Astrocyte of the hippocampus (primary cell): ENCODE results near the gene NTRK3.

ENCODE experiments used
- DNase-seq: peaks from one replicate; pipeline ENCODE4 v3.0.0; 2011; ENCODE audit warnings: low read depth, low spot score

NTRK3 gene

GRCh38 chr15:88029696-88030095, 226.8 kb downstream of the NTRK3 start:
- DNase-seq: peak; percentile 40

DNA sequence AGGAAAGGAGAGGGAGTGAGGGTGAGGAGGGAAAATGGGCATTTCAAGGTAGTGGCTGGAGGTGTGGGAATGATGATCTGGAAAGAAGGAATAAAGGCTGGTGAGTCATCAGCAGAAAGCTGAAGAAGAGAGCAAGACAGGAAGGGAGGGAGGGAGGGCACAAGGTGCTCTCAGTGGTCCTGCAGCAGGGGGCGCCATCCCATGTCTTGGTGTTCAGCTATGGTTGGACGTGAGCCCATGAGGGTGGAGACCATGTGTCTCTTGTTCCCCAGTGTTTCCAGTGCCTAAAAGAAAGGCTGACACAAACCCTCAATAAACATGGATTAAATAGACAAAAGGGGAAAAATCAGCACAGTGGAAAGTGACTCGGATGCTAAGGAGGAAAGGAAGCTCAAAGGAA, 228.5 kb downstream of the NTRK3 start:
- no peak for DNase-seq

DNA sequence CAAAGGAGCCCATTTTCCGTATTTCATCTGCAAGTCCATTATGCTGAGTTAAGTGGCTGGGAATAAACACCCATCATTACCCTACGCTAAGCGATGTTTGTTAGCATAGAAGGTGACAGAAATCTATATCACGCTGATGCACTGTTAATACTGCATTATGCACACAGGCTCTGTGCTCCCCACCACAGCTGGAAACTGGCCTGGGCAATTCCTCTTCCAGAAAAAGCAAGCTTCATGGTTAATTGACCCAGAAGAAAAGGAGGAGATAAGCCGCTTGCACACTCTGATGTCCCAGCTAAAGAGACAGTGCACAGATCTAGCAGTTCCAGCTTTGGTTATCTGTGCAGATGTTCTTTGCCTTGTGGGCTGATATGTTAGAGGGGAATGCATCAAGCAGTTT, 232.6 kb downstream of the NTRK3 start:
- DNase-seq: no peak

- DNase-seq: no peak
Measured at GRCh38 chr15:88022716-88023115, 233.8 kb downstream of the NTRK3 start.

GRCh38 chr15:88021601-88022000, 234.9 kb downstream of the NTRK3 start:
- DNase-seq: no peak

DNA sequence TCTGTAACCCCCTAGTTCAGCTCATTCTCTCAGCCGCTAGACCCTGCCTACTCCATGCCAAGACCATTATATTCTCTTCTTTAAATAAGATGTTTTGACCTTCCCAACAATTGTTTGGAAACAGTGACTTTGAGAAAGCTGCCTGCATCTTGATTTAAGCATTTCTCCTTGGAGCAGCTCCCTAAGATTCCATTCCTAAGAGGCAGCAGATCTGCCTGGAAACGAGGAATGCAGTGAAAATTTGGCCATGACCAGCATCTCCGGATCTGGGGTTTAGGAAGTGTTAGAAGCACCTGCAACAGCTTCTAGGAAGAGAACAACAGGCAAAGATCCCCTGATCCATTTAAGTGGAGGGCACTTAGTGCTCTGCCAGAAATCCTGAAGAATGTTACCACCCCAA, 235.7 kb downstream of the NTRK3 start:
- no peak for DNase-seq

DNA sequence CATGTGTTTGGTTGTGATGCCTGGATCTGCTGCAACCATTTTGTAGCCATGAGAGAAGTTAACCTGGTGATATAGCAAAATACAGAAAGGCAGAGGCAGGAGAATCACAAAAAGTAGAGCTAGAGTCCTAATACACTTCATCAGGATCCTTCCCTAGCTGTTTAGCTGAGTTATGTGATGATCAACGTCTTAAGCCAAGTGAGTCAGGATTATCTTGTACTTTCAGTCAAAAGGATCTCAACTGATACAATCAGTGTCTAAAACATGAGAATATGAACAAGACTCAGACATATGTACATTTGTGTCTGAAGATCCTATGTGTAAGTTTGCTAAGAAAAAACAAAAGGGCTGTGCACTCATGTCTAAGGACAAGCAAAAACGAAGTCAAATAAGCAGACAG, 236.9 kb downstream of the NTRK3 start:
- no peak for DNase-seq

DNA sequence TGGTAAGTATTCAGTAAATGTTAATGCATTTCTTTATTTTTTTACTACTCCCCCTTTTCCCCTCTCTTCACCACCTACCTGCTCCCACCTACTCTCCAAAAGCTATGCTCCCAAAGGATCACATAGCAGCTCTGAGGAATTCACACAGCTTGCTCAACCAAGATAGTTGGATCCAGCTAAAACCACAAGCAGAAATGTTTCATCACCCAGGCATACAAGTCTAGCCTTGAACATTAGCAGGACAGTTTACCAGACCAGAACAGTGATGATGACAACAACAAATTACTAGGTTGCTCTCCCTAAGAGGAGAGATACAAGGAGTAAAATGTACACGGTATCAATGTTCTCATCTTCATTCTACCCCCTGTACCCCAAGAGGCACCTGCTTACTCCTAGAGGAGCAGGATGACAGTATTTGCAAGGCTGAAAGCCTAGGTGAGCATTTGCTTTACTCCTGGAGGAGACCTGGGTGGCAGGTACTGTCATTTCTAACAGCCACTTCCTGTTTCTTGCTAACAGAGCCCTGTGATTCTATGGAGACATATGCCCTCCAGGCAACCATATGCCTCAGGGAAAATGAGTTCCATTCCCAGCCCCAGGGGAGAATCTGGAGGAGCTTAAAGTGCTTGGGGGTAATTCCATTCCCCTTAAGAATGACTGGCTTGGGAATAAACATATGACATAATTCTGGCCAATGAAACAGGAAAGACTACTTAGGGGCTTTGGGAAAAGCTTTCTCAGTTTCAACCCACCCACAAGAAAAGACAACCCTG, 237.5 kb downstream of the NTRK3 start:
- DNase-seq: peak; percentile 68

- no peak for DNase-seq
Measured at GRCh38 chr15:88017753-88018152, 238.8 kb downstream of the NTRK3 start.

- DNase-seq: no peak
Measured at GRCh38 chr15:88016406-88016805, 240.1 kb downstream of the NTRK3 start.

- no peak for DNase-seq
Measured at GRCh38 chr15:88015228-88015860, 241.2 kb downstream of the NTRK3 start.

- no peak for DNase-seq
Measured at GRCh38 chr15:88014454-88015160, 241.9 kb downstream of the NTRK3 start.

GRCh38 chr15:88013111-88013510, 243.4 kb downstream of the NTRK3 start:
- no peak for DNase-seq

DNA sequence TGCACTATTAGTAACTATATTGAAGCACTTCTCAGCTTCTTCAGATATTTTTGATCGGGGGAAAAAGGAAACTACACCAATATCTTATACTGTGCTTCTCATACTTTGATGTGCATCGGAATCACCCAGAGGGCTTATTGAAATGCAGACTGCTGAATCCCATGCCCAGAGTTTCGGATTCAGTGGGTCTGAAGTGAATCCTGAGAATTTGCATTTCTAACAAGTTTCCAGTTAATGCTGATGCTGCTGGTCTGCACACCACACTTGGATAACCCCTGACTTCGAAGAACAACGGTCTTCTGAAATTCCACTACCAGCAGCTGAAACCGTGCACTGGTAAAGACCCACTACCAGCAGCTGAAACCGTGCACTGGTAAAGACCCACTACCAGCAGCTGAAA, 243.9 kb downstream of the NTRK3 start:
- no peak for DNase-seq

DNA sequence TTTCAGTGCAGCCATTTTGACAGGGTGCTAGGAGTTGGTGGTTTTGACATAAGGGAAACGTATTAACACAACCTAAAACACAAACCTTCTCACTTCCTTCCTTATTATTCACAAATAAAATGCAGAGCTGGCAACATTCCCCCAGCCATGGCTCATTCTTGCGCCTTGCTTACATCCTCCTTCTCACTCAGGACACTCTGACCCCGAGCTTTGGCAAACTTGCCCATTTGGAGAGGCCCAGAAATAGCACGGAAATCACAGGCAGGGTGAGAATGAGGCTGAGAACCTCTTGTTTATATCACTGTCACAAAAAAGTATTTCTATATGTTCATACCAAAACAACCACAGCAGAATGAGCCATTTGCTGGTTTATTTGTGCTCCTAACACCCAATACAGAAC, 244.3 kb downstream of the NTRK3 start:
- DNase-seq: no peak

DNA sequence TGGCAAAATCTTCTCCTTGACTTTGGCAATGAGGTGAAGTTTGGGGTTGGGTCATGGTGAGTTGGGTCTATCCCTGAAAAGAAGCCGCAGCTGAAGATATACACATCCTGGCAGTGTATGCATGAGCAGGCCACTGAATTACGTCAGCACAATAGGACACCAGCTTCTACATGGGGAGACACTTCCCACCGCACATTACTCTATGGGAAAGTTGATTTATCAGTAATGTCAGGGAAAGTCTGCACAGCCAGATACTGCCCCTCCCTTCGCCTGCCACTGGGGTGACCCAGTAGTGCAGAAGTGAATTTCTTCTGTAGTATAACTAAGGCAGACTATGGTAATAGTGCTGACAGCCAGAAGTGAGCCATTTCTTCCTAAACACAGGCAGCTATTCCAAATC, 245.0 kb downstream of the NTRK3 start:
- DNase-seq: no peak

DNA sequence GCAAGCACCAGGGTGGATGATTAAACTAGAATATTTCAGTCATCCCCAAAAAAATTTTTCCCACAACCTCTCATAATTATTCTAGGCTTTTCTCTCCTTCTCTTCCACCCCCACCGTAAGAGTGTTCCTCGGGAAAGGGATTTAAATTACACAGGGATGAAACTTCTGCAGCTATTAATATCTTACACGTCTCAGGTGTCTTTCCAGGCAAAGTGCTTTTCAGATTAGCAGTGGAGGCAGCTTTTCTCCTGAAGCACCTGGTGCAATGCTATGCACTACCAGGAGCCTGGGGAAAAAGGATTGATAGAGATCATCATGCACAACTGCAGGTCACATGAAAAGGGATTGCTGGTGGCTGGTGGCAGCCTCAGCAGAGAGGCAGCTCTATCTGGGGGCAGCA, 250.4 kb downstream of the NTRK3 start:
- no peak for DNase-seq

GRCh38 chr15:88004399-88004798, 252.1 kb downstream of the NTRK3 start:
- DNase-seq: peak; percentile 52

GRCh38 chr15:88003541-88004327, 252.8 kb downstream of the NTRK3 start:
- no peak for DNase-seq

DNA sequence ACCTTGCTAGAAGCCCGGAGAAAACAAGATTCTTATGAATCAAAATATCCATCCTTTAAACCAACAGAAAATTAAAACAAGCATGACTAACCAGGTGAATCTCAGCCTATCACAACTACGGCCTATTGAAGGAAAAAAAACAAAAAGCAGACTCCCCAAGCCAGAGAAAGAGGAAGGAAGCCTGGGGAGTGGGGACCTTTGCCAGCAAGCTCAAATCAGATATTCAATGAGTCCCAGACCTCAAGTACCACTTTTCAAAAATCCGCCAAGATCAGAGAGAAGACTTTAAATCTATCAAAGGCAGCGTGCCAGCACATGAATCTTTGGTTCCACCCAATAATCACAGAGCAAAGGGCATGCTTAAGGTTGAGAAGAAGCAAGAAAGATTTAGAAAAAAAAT, 253.8 kb downstream of the NTRK3 start:
- no peak for DNase-seq

- DNase-seq: no peak
Measured at GRCh38 chr15:87998630-87999029, 257.9 kb downstream of the NTRK3 start.

- DNase-seq: no peak
Measured at GRCh38 chr15:87986776-87987175, 269.8 kb downstream of the NTRK3 start.
